LNCaP clone FGC (cell line): ENCODE results near the gene SCAMP2.

Experiments used
- DNase-seq: peaks from one replicate; pipeline ENCODE4 v3.0.0-alpha.2; 2011; ENCODE audit warnings: low read depth
- H3K4me3 ChIP-seq: 2 replicates; pipeline ENCODE4 v1.5.1; 2011; ENCODE audit warnings: mild to moderate bottlenecking, low read depth, low read length, control low read depth
- CTCF ChIP-seq: IDR thresholded peaks from 2 replicates; pipeline ENCODE4 v1.5.1; 2012; ENCODE audit warnings: mild to moderate bottlenecking; ENCODE audit not compliant: control insufficient read depth, insufficient read depth; ENCODE audit errors: extremely low read depth

SCAMP2 gene

GRCh38 chr15:74812533-74812932 is 60.6 kb downstream of the SCAMP2 start, which contains the start of gene LMAN1L:
LMAN1L (plus strand) TSS chr15:74812835; CDS start chr15:74812855, 20 bp downstream.
- no peak for DNase-seq
- H3K4me3 ChIP-seq, result no peak within 1 kb of the TSS
- no peak for TF ChIP-seq CTCF

- no peak for DNase-seq
Observed at GRCh38 chr15:74809956-74810355, 63.2 kb downstream of the SCAMP2 start.

GRCh38 chr15:74809242-74809641 is 63.9 kb downstream of the SCAMP2 start:
- DNase-seq, result no peak
- TF ChIP-seq CTCF, result no peak
- no peak overlapping the region for H3K4me3 ChIP-seq

More at GRCh38 chr15:74809956-74810355, 63.2 kb downstream of the SCAMP2 start:
- no peak overlapping the region for H3K4me3 ChIP-seq
- TF ChIP-seq CTCF, result no peak

GRCh38 chr15:74808840-74809229 is 64.3 kb downstream of the SCAMP2 start:
- DNase-seq, result no peak
- H3K4me3 ChIP-seq, result no peak overlapping the region
- TF ChIP-seq CTCF, result no peak

- no peak overlapping the region for H3K4me3 ChIP-seq
- no peak for TF ChIP-seq CTCF
- peak; percentile 88 for DNase-seq
Observed at GRCh38 chr15:74808078-74808839, 64.9 kb downstream of the SCAMP2 start.

- no peak for DNase-seq
- no peak overlapping the region for H3K4me3 ChIP-seq
- no peak for TF ChIP-seq CTCF
Observed at GRCh38 chr15:74807282-74807681, 65.9 kb downstream of the SCAMP2 start.

- no peak for DNase-seq
- no peak for TF ChIP-seq CTCF
- H3K4me3 ChIP-seq, result no peak overlapping the region
Observed at GRCh38 chr15:74804935-74805334, 68.2 kb downstream of the SCAMP2 start.
